ENCODE data around the gene FAM83F. TPM values are rescaled to one million over a fixed set of nuclear protein-coding genes. Genes with fewer than 3 reads are reported as not detected.

Gene FAM83F
- total RNA-seq, 1 donor = 2.7 TPM

DNA sequence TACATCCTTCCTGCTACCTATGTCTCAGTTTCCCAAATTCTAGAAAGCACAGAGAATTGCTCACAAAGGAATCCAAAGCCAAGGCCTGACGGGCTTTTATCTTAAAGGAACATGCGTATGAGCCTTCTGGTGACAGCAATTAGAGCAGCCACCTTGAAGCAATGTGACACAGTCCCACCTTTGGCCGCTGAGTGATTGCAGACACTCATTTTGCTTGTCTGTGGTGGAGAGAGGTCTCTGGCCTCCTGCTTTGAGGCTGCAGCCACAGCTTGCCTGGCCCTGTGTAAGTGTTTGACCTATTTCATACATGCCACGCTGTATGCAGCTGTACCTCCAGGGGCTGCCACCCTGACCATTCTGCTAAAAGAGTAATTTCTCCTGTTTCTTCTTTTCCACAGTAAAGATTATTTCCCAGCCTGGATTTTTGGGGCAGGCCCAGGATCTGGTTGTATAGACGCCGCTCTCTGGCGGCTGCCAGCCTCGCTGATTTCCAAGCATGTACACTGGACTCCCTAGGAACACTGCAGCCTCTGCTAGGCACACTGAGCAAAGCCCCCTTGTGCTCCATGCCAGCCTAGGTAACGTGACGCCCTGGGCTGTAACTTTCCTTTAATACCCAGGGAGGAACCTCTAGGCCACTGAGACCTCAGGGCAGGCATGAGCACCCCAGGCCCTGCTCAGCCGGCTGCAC lies 35.7 kb upstream of the FAM83F start:
- no peaks in the 10 kb centered on the region for H3K27me3 ChIP-seq (ENCODE audit: insufficient read depth, low read length)
- no peak overlapping the region for H3K4me3 ChIP-seq (ENCODE audit: low read length)
- no peaks in the 10 kb centered on the region for H3K9me3 ChIP-seq (ENCODE audit: low read depth, low read length)
- peaks cover 89% of the 10 kb centered on the region for H3K4me1 ChIP-seq (ENCODE audit: insufficient read depth, low read length)

GRCh38 chr22:39959640-39960447 lies 34.9 kb upstream of the FAM83F start, which contains the start of gene TMA7B:
Gene TMA7B, plus strand, starts transcription at chr22:39960397. Its CDS starts 3,978 bp downstream, at chr22:39964375.
- peaks cover 83% of the 10 kb centered on the region for H3K4me1 ChIP-seq (ENCODE audit: insufficient read depth, low read length)
- no peaks in the 10 kb centered on the region for H3K9me3 ChIP-seq (ENCODE audit: low read depth, low read length)
- H3K27me3 ChIP-seq (ENCODE audit: insufficient read depth, low read length) = no peaks in the 10 kb centered on the region
- H3K4me3 ChIP-seq (ENCODE audit: low read length) = no peak within 1 kb of the TSS

- Histone ChIP-seq H3K4me3 (ENCODE audit: low read length) (no peak overlapping the region), H3K27me3 (ENCODE audit: insufficient read depth, low read length) (no peaks in the 10 kb centered on the region), H3K4me1 (ENCODE audit: insufficient read depth, low read length) (peaks cover 72% of the 10 kb centered on the region), H3K9me3 (ENCODE audit: low read depth, low read length) (no peaks in the 10 kb centered on the region)
Measured at GRCh38 chr22:39960791-39961746, 33.7 kb upstream of the FAM83F start.

- no peaks in the 10 kb centered on the region for H3K9me3 ChIP-seq (ENCODE audit: low read depth, low read length)
- no peaks in the 10 kb centered on the region for H3K27me3 ChIP-seq (ENCODE audit: insufficient read depth, low read length)
- H3K4me1 ChIP-seq (ENCODE audit: insufficient read depth, low read length) = peaks cover 65% of the 10 kb centered on the region
- H3K4me3 ChIP-seq (ENCODE audit: low read length) = no peak overlapping the region
Measured at GRCh38 chr22:39962071-39962470, 32.7 kb upstream of the FAM83F start.

DNA sequence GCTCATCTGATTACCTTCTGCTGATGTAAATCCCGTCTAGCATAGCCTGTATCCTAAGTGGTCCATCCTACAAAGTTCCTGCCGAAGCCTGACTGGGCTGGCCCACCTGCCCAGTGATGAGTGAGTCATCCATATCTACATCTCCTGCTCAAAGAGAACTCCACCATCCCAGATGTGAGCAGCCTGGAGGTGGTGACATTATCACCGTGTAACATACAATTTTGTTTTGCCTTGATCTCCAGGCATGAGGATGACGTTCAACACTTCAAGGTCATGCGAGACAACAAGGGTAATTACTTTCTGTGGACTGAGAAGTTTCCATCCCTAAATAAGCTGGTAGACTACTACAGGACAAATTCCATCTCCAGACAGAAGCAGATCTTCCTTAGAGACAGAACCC lies 29.0 kb upstream of the FAM83F start:
- H3K4me1 ChIP-seq (ENCODE audit: insufficient read depth, low read length) = peaks cover 29% of the 10 kb centered on the region
- no peaks in the 10 kb centered on the region for H3K27me3 ChIP-seq (ENCODE audit: insufficient read depth, low read length)

GRCh38 chr22:39966470-39966869 lies 28.3 kb upstream of the FAM83F start:
- Histone ChIP-seq H3K27me3 (ENCODE audit: insufficient read depth, low read length) (no peaks in the 10 kb centered on the region), H3K4me3 (ENCODE audit: low read length) (no peak overlapping the region), H3K9me3 (ENCODE audit: low read depth, low read length) (no peaks in the 10 kb centered on the region), H3K4me1 (ENCODE audit: insufficient read depth, low read length) (peaks cover 22% of the 10 kb centered on the region)

More for the DNA sequence above, 29.0 kb upstream of the FAM83F start:
- Histone ChIP-seq H3K4me3 (ENCODE audit: low read length) (no peak overlapping the region), H3K9me3 (ENCODE audit: low read depth, low read length) (no peaks in the 10 kb centered on the region)

GRCh38 chr22:39967103-39967829 lies 27.5 kb upstream of the FAM83F start:
- no peaks in the 10 kb centered on the region for H3K9me3 ChIP-seq (ENCODE audit: low read depth, low read length)
- no peak overlapping the region for H3K4me3 ChIP-seq (ENCODE audit: low read length)
- no peaks in the 10 kb centered on the region for H3K27me3 ChIP-seq (ENCODE audit: insufficient read depth, low read length)

GRCh38 chr22:39967996-39968972 lies 26.5 kb upstream of the FAM83F start:
- Histone ChIP-seq H3K27me3 (ENCODE audit: insufficient read depth, low read length) (no peaks in the 10 kb centered on the region), H3K4me1 (ENCODE audit: insufficient read depth, low read length) (peaks cover 4% of the 10 kb centered on the region), H3K4me3 (ENCODE audit: low read length) (no peak overlapping the region), H3K9me3 (ENCODE audit: low read depth, low read length) (no peaks in the 10 kb centered on the region)

More at GRCh38 chr22:39967103-39967829, 27.5 kb upstream of the FAM83F start:
- H3K4me1 ChIP-seq (ENCODE audit: insufficient read depth, low read length) = peaks cover 14% of the 10 kb centered on the region

- Histone ChIP-seq H3K27me3 (ENCODE audit: insufficient read depth, low read length) (no peaks in the 10 kb centered on the region), H3K9me3 (ENCODE audit: low read depth, low read length) (no peaks in the 10 kb centered on the region), H3K4me1 (ENCODE audit: insufficient read depth, low read length) (no peaks in the 10 kb centered on the region), H3K4me3 (ENCODE audit: low read length) (no peak overlapping the region)
Measured at GRCh38 chr22:39970742-39971141, 24.0 kb upstream of the FAM83F start.

DNA sequence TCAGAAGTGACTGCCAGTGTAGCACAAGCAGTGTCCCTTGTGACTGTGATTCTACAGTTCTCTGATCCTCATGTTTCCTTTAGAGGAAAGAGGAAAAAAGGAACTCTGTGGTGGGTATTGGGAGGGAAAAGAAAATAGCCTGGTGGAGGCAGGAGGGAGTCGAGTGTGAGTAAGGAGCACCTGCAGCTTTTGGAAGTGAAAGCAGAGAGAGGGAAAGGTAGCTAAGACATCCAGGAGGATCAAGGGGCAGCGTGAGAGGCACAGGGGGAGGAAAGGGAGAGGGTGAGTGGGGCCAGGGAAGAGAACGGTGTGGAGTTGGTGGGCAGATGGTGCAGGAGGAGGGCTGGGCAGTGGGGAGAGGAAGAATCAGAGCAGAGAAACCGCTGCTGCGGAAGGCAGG lies 22.1 kb upstream of the FAM83F start:
- Histone ChIP-seq H3K4me1 (ENCODE audit: insufficient read depth, low read length) (no peaks in the 10 kb centered on the region), H3K4me3 (ENCODE audit: low read length) (no peak overlapping the region), H3K27me3 (ENCODE audit: insufficient read depth, low read length) (no peaks in the 10 kb centered on the region), H3K9me3 (ENCODE audit: low read depth, low read length) (no peaks in the 10 kb centered on the region)

DNA sequence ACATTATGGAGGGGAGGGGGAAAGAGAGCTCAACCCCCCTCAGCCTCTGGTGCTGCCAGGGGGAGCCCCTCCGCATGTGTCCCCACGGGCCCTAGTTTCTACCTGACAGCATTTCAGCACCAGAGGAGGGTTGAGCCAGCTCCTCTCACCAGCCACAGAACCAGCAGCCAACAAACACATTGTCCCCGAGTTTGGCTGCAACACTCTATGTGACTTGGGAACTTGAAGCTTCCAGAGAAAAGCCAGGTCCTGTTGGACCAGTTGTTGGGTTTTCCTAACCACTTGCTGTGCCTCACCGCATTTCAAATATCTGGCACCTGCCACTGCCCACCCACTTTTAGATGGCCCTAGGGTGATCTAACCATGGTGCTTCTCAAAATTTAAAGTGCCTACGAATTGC lies 21.1 kb upstream of the FAM83F start:
- no peaks in the 10 kb centered on the region for H3K4me1 ChIP-seq (ENCODE audit: insufficient read depth, low read length)
- H3K27me3 ChIP-seq (ENCODE audit: insufficient read depth, low read length) = no peaks in the 10 kb centered on the region
- H3K9me3 ChIP-seq (ENCODE audit: low read depth, low read length) = no peaks in the 10 kb centered on the region
- no peak overlapping the region for H3K4me3 ChIP-seq (ENCODE audit: low read length)

DNA sequence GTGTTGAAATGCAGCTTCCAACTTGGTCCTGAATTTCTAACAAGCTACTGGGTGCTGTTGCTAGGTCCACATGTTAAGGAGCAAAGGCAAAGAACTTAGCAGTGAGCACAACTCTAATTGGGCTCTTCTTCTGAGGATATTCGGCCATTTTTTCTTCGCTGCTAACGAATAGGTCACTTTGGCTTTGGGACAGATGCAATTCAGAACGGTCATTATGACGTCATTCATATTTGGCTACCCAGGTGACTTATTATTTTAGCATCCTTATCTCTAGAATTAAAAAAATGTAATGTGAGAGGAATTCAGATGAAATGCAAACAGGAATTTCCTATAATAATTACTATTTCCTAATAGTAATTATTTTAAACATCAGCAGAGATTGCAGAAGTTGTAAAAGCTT lies 20.7 kb upstream of the FAM83F start:
- Histone ChIP-seq H3K4me1 (ENCODE audit: insufficient read depth, low read length) (no peaks in the 10 kb centered on the region), H3K4me3 (ENCODE audit: low read length) (no peak overlapping the region), H3K27me3 (ENCODE audit: insufficient read depth, low read length) (no peaks in the 10 kb centered on the region), H3K9me3 (ENCODE audit: low read depth, low read length) (no peaks in the 10 kb centered on the region)

DNA sequence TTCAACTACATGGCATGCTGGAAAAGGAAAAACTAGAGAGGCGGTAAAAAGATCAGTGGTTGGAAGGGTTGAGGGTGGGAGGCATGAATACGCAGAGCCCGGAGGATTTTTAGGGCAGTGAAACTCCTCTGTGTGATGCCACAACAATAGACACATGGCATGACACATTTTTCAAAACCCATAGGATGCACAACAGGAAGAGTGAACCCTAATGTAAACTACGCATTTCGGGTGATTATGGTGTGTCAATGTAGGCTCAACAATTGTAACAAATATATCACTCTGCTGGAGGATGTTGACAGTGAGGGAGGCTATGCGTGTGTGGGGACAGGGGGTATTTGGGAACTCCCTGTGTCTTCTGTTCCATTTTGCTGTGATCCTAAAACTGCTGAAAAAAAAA lies 15.7 kb upstream of the FAM83F start:
- H3K27me3 ChIP-seq (ENCODE audit: insufficient read depth, low read length) = no peaks in the 10 kb centered on the region
- no peaks in the 10 kb centered on the region for H3K4me1 ChIP-seq (ENCODE audit: insufficient read depth, low read length)
- no peaks in the 10 kb centered on the region for H3K9me3 ChIP-seq (ENCODE audit: low read depth, low read length)
- no peak overlapping the region for H3K4me3 ChIP-seq (ENCODE audit: low read length)

Measured in mononuclear cell (primary cell).